ENCODE measurements around the gene VSTM4. TPM values are rescaled to one million over a fixed set of nuclear protein-coding genes. Genes with fewer than 3 reads are reported as not detected.

Gene VSTM4
- total RNA-seq, 3 donors from 2014 or later (not counting 1 experiment from before 2014, with no cell fraction given): 0.38 to 0.57 (median 0.45) TPM

- no peak overlapping the region for H3K27ac Mint-ChIP-seq
- Histone ChIP-seq H3K4me1 (ENCODE audit: control insufficient read depth, insufficient read depth, low read length) (no peaks in the 10 kb centered on the region), H3K27ac (ENCODE audit: low read length) (no peak overlapping the region), H3K9me3 (ENCODE audit: control insufficient read depth, insufficient read depth, low read length) (no peaks in the 10 kb centered on the region), H3K27me3 (ENCODE audit: control insufficient read depth, insufficient read depth, low read length) (no peaks in the 10 kb centered on the region), H3K36me3 (ENCODE audit: control insufficient read depth, insufficient read depth, low read length) (no peaks in the 10 kb centered on the region), H3K4me3 (ENCODE audit: low read length) (no peak overlapping the region)
- TF ChIP-seq CTCF (IDR thresholded peaks at IDR 0.05): no peak
- intact Hi-C loops (cut with micrococcal nuclease): no loop called here
- H3K36me3 Mint-ChIP-seq: no peaks in the 10 kb centered on the region
- WGBS (ENCODE audit: insufficient coverage): 86% methylated on average over 8 of the region's 8 CpGs
- H3K9me3 Mint-ChIP-seq: no peaks in the 10 kb centered on the region
- ATAC-seq: no peak
- no peak overlapping the region for H3K4me3 Mint-ChIP-seq
- no peak for DNase-seq
- peaks cover 0 to 7% of the 10 kb centered on the region in 2 donors for H3K27me3 Mint-ChIP-seq (ENCODE audit: low read depth in 2 of 2)
- peaks cover 0 to 5% of the 10 kb centered on the region in 2 donors for H3K4me1 Mint-ChIP-seq
These were observed 7.4 kb downstream of the VSTM4 start for GRCh38 chr10:49107887-49108267.

GRCh38 chr10:49107111-49107886 is 8.0 kb downstream of the VSTM4 start:
- ATAC-seq: peak in 1 of 3 donors; percentile 18
- intact Hi-C loops (cut with micrococcal nuclease): no loop called here
- H3K4me1 Mint-ChIP-seq: peaks cover 0 to 5% of the 10 kb centered on the region in 2 donors
- Histone ChIP-seq H3K36me3 (ENCODE audit: control insufficient read depth, insufficient read depth, low read length) (no peaks in the 10 kb centered on the region), H3K27me3 (ENCODE audit: control insufficient read depth, insufficient read depth, low read length) (no peaks in the 10 kb centered on the region), H3K27ac (ENCODE audit: low read length) (no peak overlapping the region), H3K4me3 (ENCODE audit: low read length) (no peak overlapping the region), H3K9me3 (ENCODE audit: control insufficient read depth, insufficient read depth, low read length) (no peaks in the 10 kb centered on the region), H3K4me1 (ENCODE audit: control insufficient read depth, insufficient read depth, low read length) (no peaks in the 10 kb centered on the region)
- 95% methylated on average over 17 of the region's 17 CpGs for WGBS (ENCODE audit: insufficient coverage)
- H3K27ac Mint-ChIP-seq: no peak overlapping the region
- no peaks in the 10 kb centered on the region for H3K9me3 Mint-ChIP-seq
- no peak overlapping the region for H3K4me3 Mint-ChIP-seq
- no peaks in the 10 kb centered on the region for H3K36me3 Mint-ChIP-seq
- H3K27me3 Mint-ChIP-seq (ENCODE audit: low read depth in 2 of 2): peaks cover 0 to 7% of the 10 kb centered on the region in 2 donors
- DNase-seq: no peak
- no peak for TF ChIP-seq CTCF (IDR thresholded peaks at IDR 0.05)

- Histone ChIP-seq H3K9me3 (ENCODE audit: control insufficient read depth, insufficient read depth, low read length) (no peaks in the 10 kb centered on the region), H3K4me1 (ENCODE audit: control insufficient read depth, insufficient read depth, low read length) (no peaks in the 10 kb centered on the region), H3K27ac (ENCODE audit: low read length) (no peak overlapping the region), H3K36me3 (ENCODE audit: control insufficient read depth, insufficient read depth, low read length) (no peaks in the 10 kb centered on the region), H3K27me3 (ENCODE audit: control insufficient read depth, insufficient read depth, low read length) (no peaks in the 10 kb centered on the region), H3K4me3 (ENCODE audit: low read length) (no peak overlapping the region)
- no peak for DNase-seq
- intact Hi-C loops (cut with micrococcal nuclease): no loop called here
- 87% methylated on average over 7 of the region's 7 CpGs for WGBS (ENCODE audit: insufficient coverage)
- Mint-ChIP-seq H3K4me3 (no peak overlapping the region), H3K9me3 (no peaks in the 10 kb centered on the region), H3K4me1 (peaks cover 0 to 5% of the 10 kb centered on the region in 2 donors), H3K27me3 (ENCODE audit: low read depth in 2 of 2) (peaks cover 7 to 10% of the 10 kb centered on the region in 2 donors), H3K27ac (no peak overlapping the region), H3K36me3 (no peaks in the 10 kb centered on the region)
- TF ChIP-seq CTCF (IDR thresholded peaks at IDR 0.05): no peak
- no peak for ATAC-seq
These were observed 8.9 kb downstream of the VSTM4 start for GRCh38 chr10:49106451-49106850.

- ATAC-seq: no peak
- Histone ChIP-seq H3K27ac (ENCODE audit: low read length) (no peak overlapping the region), H3K4me3 (ENCODE audit: low read length) (no peak overlapping the region), H3K9me3 (ENCODE audit: control insufficient read depth, insufficient read depth, low read length) (no peaks in the 10 kb centered on the region), H3K36me3 (ENCODE audit: control insufficient read depth, insufficient read depth, low read length) (no peaks in the 10 kb centered on the region), H3K4me1 (ENCODE audit: control insufficient read depth, insufficient read depth, low read length) (no peaks in the 10 kb centered on the region), H3K27me3 (ENCODE audit: control insufficient read depth, insufficient read depth, low read length) (no peaks in the 10 kb centered on the region)
- peaks cover 0 to 5% of the 10 kb centered on the region in 2 donors for H3K4me1 Mint-ChIP-seq
- TF ChIP-seq CTCF (IDR thresholded peaks at IDR 0.05): no peak
- no peaks in the 10 kb centered on the region for H3K9me3 Mint-ChIP-seq
- WGBS (ENCODE audit: insufficient coverage): 91% methylated on average over 4 of the region's 4 CpGs
- no peaks in the 10 kb centered on the region for H3K36me3 Mint-ChIP-seq
- no peak for DNase-seq
- H3K27me3 Mint-ChIP-seq (ENCODE audit: low read depth in 2 of 2): peaks cover 7 to 10% of the 10 kb centered on the region in 2 donors
- H3K27ac Mint-ChIP-seq: peak overlapping the region in 1 of 2 donors; percentile 1
- no peak overlapping the region for H3K4me3 Mint-ChIP-seq
- intact Hi-C loops (cut with micrococcal nuclease): no loop called here
These were observed 10.2 kb downstream of the VSTM4 start for GRCh38 chr10:49105076-49105475.
